Stimulated activated CD8-positive, alpha-beta memory T cell treated with anti-CD3 and anti-CD28 coated beads, Interleukin-2, amount 100 ng/mL, for 48 hours (primary cell): Measurements from ENCODE around the gene SIX2.
"Not testable (repeated sequence)": the region's sequence is repeated elsewhere in the genome, so short reads cannot be mapped to it uniquely, and the experiment has no call there.

ENCODE experiments used
- DNase-seq, 2 donors: peaks; one replicate each; pipeline ENCODE4 v3.0.0-alpha.2; 2020; ENCODE audit warnings: low read depth in 2 of 2

The SIX2 gene

GRCh38 chr2:45009303-45009927 is at the start of gene SIX2:
TSS of gene SIX2 (minus strand) at chr2:45009452. CDS start at chr2:45009110, 342 bp downstream.
- no peak for DNase-seq

GRCh38 chr2:45055162-45055605 is 45.9 kb upstream of the SIX2 start:
- no peak for DNase-seq

- DNase-seq = no peak
These were observed 44.7 kb upstream of the SIX2 start for GRCh38 chr2:45053966-45054365.

- no peak for DNase-seq
These were observed 43.2 kb upstream of the SIX2 start for GRCh38 chr2:45052388-45052928.

- no peak for DNase-seq
These were observed 40.5 kb upstream of the SIX2 start for GRCh38 chr2:45049569-45050336.

- no peak for DNase-seq
These were observed 38.0 kb upstream of the SIX2 start for GRCh38 chr2:45047301-45047700.

- DNase-seq = no peak
These were observed 37.5 kb upstream of the SIX2 start for GRCh38 chr2:45046786-45047185.

GRCh38 chr2:45045706-45046105 is 36.5 kb upstream of the SIX2 start:
- no peak for DNase-seq

- no peak for DNase-seq
These were observed 35.7 kb upstream of the SIX2 start for GRCh38 chr2:45044916-45045315.

- no peak for DNase-seq
These were observed 33.9 kb upstream of the SIX2 start for GRCh38 chr2:45043174-45043573.

GRCh38 chr2:45042401-45042800 is 33.1 kb upstream of the SIX2 start:
- DNase-seq = no peak

GRCh38 chr2:45040786-45041185 is 31.5 kb upstream of the SIX2 start:
- DNase-seq = no peak

GRCh38 chr2:45039804-45040203 is 30.6 kb upstream of the SIX2 start:
- not testable (repeated sequence) for DNase-seq

GRCh38 chr2:45038861-45039260 is 29.6 kb upstream of the SIX2 start:
- DNase-seq = not testable (repeated sequence)

- no peak for DNase-seq
These were observed 24.1 kb upstream of the SIX2 start for GRCh38 chr2:45033302-45033701.

- no peak for DNase-seq
These were observed 21.8 kb upstream of the SIX2 start for GRCh38 chr2:45031028-45031427.

GRCh38 chr2:45030553-45030952 is 21.3 kb upstream of the SIX2 start:
- no peak for DNase-seq

- no peak for DNase-seq
These were observed 20.0 kb upstream of the SIX2 start for GRCh38 chr2:45029215-45029614.

- no peak for DNase-seq
These were observed 19.0 kb upstream of the SIX2 start for GRCh38 chr2:45028276-45028675.

- DNase-seq = no peak
These were observed 17.7 kb upstream of the SIX2 start for GRCh38 chr2:45026924-45027450.

GRCh38 chr2:45024600-45025291 is 15.5 kb upstream of the SIX2 start:
- no peak for DNase-seq

GRCh38 chr2:45024097-45024496 is 14.8 kb upstream of the SIX2 start:
- DNase-seq = no peak
